Measurements from ENCODE around the gene ZNF718. TPM values are rescaled to one million over a fixed set of nuclear protein-coding genes. Genes with fewer than 3 reads are reported as not detected.

The ZNF718 gene
- total and polyA plus RNA-seq, 2 of the 13 experiments (the other 11 are each of a cell fraction or from before 2014, with no cell fraction given): not detected

- H3K36me3 ChIP-seq (replicated peaks in 1 of 2; ENCODE audit: control insufficient read depth in 1 of 2, insufficient read depth in 2 of 2, low read length in 2 of 2): no peaks in the 10 kb centered on the region
- no peaks in the 10 kb centered on the region for H3K79me2 ChIP-seq (ENCODE audit: insufficient read depth, low read length)
- no peak overlapping the region for H2AFZ ChIP-seq (ENCODE audit: low read length)
- POLR2A ChIA-PET: no interaction called here
- DNase-seq (ENCODE audit: low spot score) (no peak), FAIRE-seq (no peak), ATAC-seq (no peak)
- TF ChIP-seq ZNF800 (CRISPR knock-in tag; IDR thresholded peaks at IDR 0.05): no peak
- H3K9ac ChIP-seq (ENCODE audit: insufficient read depth, low read depth, low read length): no peak overlapping the region
- no peak overlapping the region for H3K27ac ChIP-seq (ENCODE audit: extremely low read length, insufficient read depth, low read length)
- no peak overlapping the region for H3K4me3 ChIP-seq (replicated peaks in 1 of 3; ENCODE audit: insufficient read depth in 1 of 3, low read depth in 2 of 3, low read length in 3 of 3)
- in situ Hi-C loops (cut with HindIII; ENCODE audit: extremely low pct_ligation_motif_present, low pct_unique_long_range_greater_than_20kb) (no loop called here), intact Hi-C loops (cut with micrococcal nuclease; ENCODE audit: unreplicated experiment) (no loop called here)
- H3K4me1 ChIP-seq (ENCODE audit: insufficient read depth, low read length): no peaks in the 10 kb centered on the region
- H4K20me1 ChIP-seq (ENCODE audit: insufficient read depth, low read length): no peaks in the 10 kb centered on the region
- H3K27me3 ChIP-seq (ENCODE audit: control insufficient read depth in 1 of 2, insufficient read depth in 2 of 2, low read length in 2 of 2): no peaks in the 10 kb centered on the region
- H3K4me2 ChIP-seq (ENCODE audit: low read depth, low read length): no peak overlapping the region
- peaks cover 94% of the 10 kb centered on the region for H3K9me3 ChIP-seq (ENCODE audit: low read length)
- no TSS peak for BruUV-seq (replicated peaks)
- WGBS (ENCODE audit: low lambda C conversion rate): 1% methylated on average over 3 of the region's 3 CpGs
- CTCF ChIA-PET (ENCODE audit: low intra/inter-chr PET ratio, low total read pairs): no interaction called here
Measured at GRCh38 chr4:138935-139334, 14.6 kb downstream of the ZNF718 start.

- intact Hi-C loops (cut with micrococcal nuclease; ENCODE audit: unreplicated experiment): no loop called here
- Histone ChIP-seq H2AFZ (ENCODE audit: low read length) (no peak overlapping the region), H3K9me3 (ENCODE audit: low read length) (peaks cover 95% of the 10 kb centered on the region), H3K4me2 (ENCODE audit: low read depth, low read length) (no peak overlapping the region), H3K27ac (ENCODE audit: extremely low read length, insufficient read depth, low read length) (no peak overlapping the region), H3K9ac (ENCODE audit: insufficient read depth, low read depth, low read length) (no peak overlapping the region), H3K27me3 (ENCODE audit: control insufficient read depth in 1 of 2, insufficient read depth in 2 of 2, low read length in 2 of 2) (no peaks in the 10 kb centered on the region), H3K4me3 (replicated peaks in 1 of 3; ENCODE audit: insufficient read depth in 1 of 3, low read depth in 2 of 3, low read length in 3 of 3) (no peak overlapping the region), H3K36me3 (replicated peaks in 1 of 2; ENCODE audit: control insufficient read depth in 1 of 2, insufficient read depth in 2 of 2, low read length in 2 of 2) (no peaks in the 10 kb centered on the region), H4K20me1 (ENCODE audit: insufficient read depth, low read length) (no peaks in the 10 kb centered on the region), H3K4me1 (ENCODE audit: insufficient read depth, low read length) (no peaks in the 10 kb centered on the region), H3K79me2 (ENCODE audit: insufficient read depth, low read length) (no peaks in the 10 kb centered on the region)
- TF ChIP-seq ZBTB26 (CRISPR knock-in tag; IDR thresholded peaks at IDR 0.05; ENCODE audit: borderline replicate concordance): no peak
- no peak for TF ChIP-seq LRRFIP1 (CRISPR knock-in tag; conservative IDR thresholded peaks at IDR 0.05)
- no peak for TF ChIP-seq ZNF17 (CRISPR knock-in tag; IDR thresholded peaks at IDR 0.05)
- no peak for TF ChIP-seq NCOA2 (CRISPR knock-in tag; IDR thresholded peaks at IDR 0.05)
- no peak for TF ChIP-seq TOE1 (CRISPR knock-in tag; IDR thresholded peaks at IDR 0.05)
- TF ChIP-seq HOXA7 (CRISPR knock-in tag; IDR thresholded peaks at IDR 0.05): no peak
- 15% methylated on average over 8 of the region's 8 CpGs for WGBS (ENCODE audit: low lambda C conversion rate)
- DNase-seq (ENCODE audit: low spot score) (no peak), ATAC-seq (no peak), FAIRE-seq (no peak)
- in situ Hi-C loops (cut with HindIII; ENCODE audit: extremely low pct_ligation_motif_present, low pct_unique_long_range_greater_than_20kb): no loop called here
- ChIA-PET CTCF (ENCODE audit: low intra/inter-chr PET ratio, low total read pairs) (no interaction called here), POLR2A (no interaction called here)
- BruUV-seq (replicated peaks): no TSS peak
Measured at GRCh38 chr4:139691-140090, 15.4 kb downstream of the ZNF718 start.
